Duodenal mucosa (tissue), 2 donors: ENCODE results near the gene LMOD3.

Source experiments
- H3K27ac ChIP-seq: one replicate; pipeline ENCODE4 v1.7.0; 2013; ENCODE audit warnings: low read depth, low read length
- H3K27me3 ChIP-seq, 2 donors: one replicate each; pipeline ENCODE4 v1.7.0; 2013; ENCODE audit warnings: low read length in 2 of 2, control low read depth in 1 of 2; ENCODE audit not compliant: insufficient read depth in 2 of 2, control insufficient read depth in 1 of 2
- H3K36me3 ChIP-seq, 2 donors: one replicate each; pipeline ENCODE4 v1.7.0; 2013; ENCODE audit warnings: low read length in 2 of 2, control low read depth in 1 of 2; ENCODE audit not compliant: insufficient read depth in 2 of 2, control insufficient read depth in 1 of 2
- H3K4me1 ChIP-seq, 2 donors: one replicate each; pipeline ENCODE4 v1.7.0; 2013; ENCODE audit warnings: low read length in 2 of 2, control low read depth in 1 of 2; ENCODE audit not compliant: insufficient read depth in 2 of 2, control insufficient read depth in 1 of 2
- H3K4me3 ChIP-seq, 2 donors: one replicate each; pipeline ENCODE4 v1.7.0; 2013; ENCODE audit warnings: low read length in 2 of 2, low read depth in 1 of 2
- H3K9ac ChIP-seq, 2 donors: one replicate each; pipeline ENCODE4 v1.7.0; 2013; ENCODE audit warnings: low read length in 2 of 2, low read depth in 1 of 2
- H3K9me3 ChIP-seq, 2 donors: one replicate each; pipeline ENCODE4 v1.7.0; 2013; ENCODE audit warnings: low read length in 2 of 2, control low read depth in 1 of 2; ENCODE audit not compliant: control insufficient read depth in 1 of 2

The LMOD3 gene

GRCh38 chr3:69115731-69116130, 6.7 kb downstream of the LMOD3 start:
- no peak overlapping the region for H3K27ac ChIP-seq
- peaks cover 0 to 3% of the 10 kb centered on the region in 2 donors for H3K4me1 ChIP-seq
- H3K36me3 ChIP-seq: no peaks in the 10 kb centered on the region
- no peak overlapping the region for H3K9ac ChIP-seq
- no peaks in the 10 kb centered on the region for H3K9me3 ChIP-seq
- no peaks in the 10 kb centered on the region for H3K27me3 ChIP-seq
- no peak overlapping the region for H3K4me3 ChIP-seq

GRCh38 chr3:69113536-69113935, 8.9 kb downstream of the LMOD3 start:
- peaks cover 0 to 3% of the 10 kb centered on the region in 2 donors for H3K4me1 ChIP-seq
- no peak overlapping the region for H3K9ac ChIP-seq
- H3K9me3 ChIP-seq: no peaks in the 10 kb centered on the region
- H3K27me3 ChIP-seq: no peaks in the 10 kb centered on the region
- H3K36me3 ChIP-seq: no peaks in the 10 kb centered on the region
- H3K27ac ChIP-seq: no peak overlapping the region
- no peak overlapping the region for H3K4me3 ChIP-seq

- no peaks in the 10 kb centered on the region for H3K4me1 ChIP-seq
- no peak overlapping the region for H3K4me3 ChIP-seq
- H3K36me3 ChIP-seq: peaks cover 0 to 4% of the 10 kb centered on the region in 2 donors
- H3K27ac ChIP-seq: no peak overlapping the region
- H3K9me3 ChIP-seq: no peaks in the 10 kb centered on the region
- H3K9ac ChIP-seq: no peak overlapping the region
- no peaks in the 10 kb centered on the region for H3K27me3 ChIP-seq
Measured at GRCh38 chr3:69110941-69111546, 11.4 kb downstream of the LMOD3 start.

- Histone ChIP-seq H3K9ac (no peak overlapping the region), H3K27ac (no peak overlapping the region), H3K36me3 (peaks cover 13 to 25% of the 10 kb centered on the region in 2 donors), H3K4me3 (no peak overlapping the region), H3K27me3 (no peaks in the 10 kb centered on the region), H3K4me1 (no peaks in the 10 kb centered on the region), H3K9me3 (no peaks in the 10 kb centered on the region)
Measured at GRCh38 chr3:69108811-69109210, 13.6 kb downstream of the LMOD3 start.

- Histone ChIP-seq H3K36me3 (peaks cover 21 to 29% of the 10 kb centered on the region in 2 donors), H3K4me1 (no peaks in the 10 kb centered on the region), H3K9me3 (no peaks in the 10 kb centered on the region), H3K27ac (no peak overlapping the region), H3K4me3 (no peak overlapping the region), H3K9ac (no peak overlapping the region), H3K27me3 (no peaks in the 10 kb centered on the region)
Measured at GRCh38 chr3:69107841-69108240, 14.6 kb downstream of the LMOD3 start.

- Histone ChIP-seq H3K27me3 (no peaks in the 10 kb centered on the region), H3K4me1 (no peaks in the 10 kb centered on the region), H3K27ac (no peak overlapping the region), H3K9ac (no peak overlapping the region), H3K9me3 (no peaks in the 10 kb centered on the region), H3K4me3 (no peak overlapping the region), H3K36me3 (peaks cover 32 to 46% of the 10 kb centered on the region in 2 donors)
Measured at GRCh38 chr3:69105320-69105719, 17.1 kb downstream of the LMOD3 start.

GRCh38 chr3:69104586-69104985, 17.8 kb downstream of the LMOD3 start:
- no peaks in the 10 kb centered on the region for H3K4me1 ChIP-seq
- H3K9ac ChIP-seq: no peak overlapping the region
- no peak overlapping the region for H3K27ac ChIP-seq
- H3K4me3 ChIP-seq: no peak overlapping the region
- no peaks in the 10 kb centered on the region for H3K9me3 ChIP-seq
- H3K36me3 ChIP-seq: peaks cover 32 to 48% of the 10 kb centered on the region in 2 donors
- no peaks in the 10 kb centered on the region for H3K27me3 ChIP-seq

- no peak overlapping the region for H3K27ac ChIP-seq
- no peaks in the 10 kb centered on the region for H3K4me1 ChIP-seq
- H3K9me3 ChIP-seq: no peaks in the 10 kb centered on the region
- no peak overlapping the region for H3K9ac ChIP-seq
- no peaks in the 10 kb centered on the region for H3K27me3 ChIP-seq
- peaks cover 32 to 49% of the 10 kb centered on the region in 2 donors for H3K36me3 ChIP-seq
- no peak overlapping the region for H3K4me3 ChIP-seq
Measured at GRCh38 chr3:69103123-69103522, 19.3 kb downstream of the LMOD3 start.

- H3K27me3 ChIP-seq: no peaks in the 10 kb centered on the region
- H3K9me3 ChIP-seq: no peaks in the 10 kb centered on the region
- peaks cover 32 to 49% of the 10 kb centered on the region in 2 donors for H3K36me3 ChIP-seq
- H3K9ac ChIP-seq: no peak overlapping the region
- H3K4me1 ChIP-seq: peaks cover 0 to 3% of the 10 kb centered on the region in 2 donors
- H3K27ac ChIP-seq: no peak overlapping the region
- H3K4me3 ChIP-seq: no peak overlapping the region
Measured at GRCh38 chr3:69102384-69102783, 20.0 kb downstream of the LMOD3 start.

- no peaks in the 10 kb centered on the region for H3K9me3 ChIP-seq
- no peaks in the 10 kb centered on the region for H3K27me3 ChIP-seq
- H3K27ac ChIP-seq: no peak overlapping the region
- no peak overlapping the region for H3K4me3 ChIP-seq
- H3K4me1 ChIP-seq: peaks cover 8 to 19% of the 10 kb centered on the region in 2 donors
- no peak overlapping the region for H3K9ac ChIP-seq
- peaks cover 27 to 32% of the 10 kb centered on the region in 2 donors for H3K36me3 ChIP-seq
Measured at GRCh38 chr3:69099576-69099975, 22.8 kb downstream of the LMOD3 start.
